Loucy (cell line): ENCODE results near the gene SAMD14.

Experiments
- H2AFZ ChIP-seq: fragments of 200-600 bp; sonication (generic); 2 replicates; pipeline ENCODE4 v1.6.0; 2016; ENCODE audit warnings: antibody characterized with exemption, mild to moderate bottlenecking, low read length, moderate library complexity
- H3F3A ChIP-seq: fragments of 200-600 bp; 2 replicates; pipeline ENCODE4 v1.6.0; 2016; ENCODE audit warnings: antibody characterized with exemption, low read depth, mild to moderate bottlenecking
- H3K27me3 ChIP-seq: fragments of 200-600 bp; sonication (generic); 2 replicates; pipeline ENCODE4 v1.6.1; 2014; ENCODE audit warnings: low read length, mild to moderate bottlenecking; ENCODE audit not compliant: insufficient read depth, poor library complexity, severe bottlenecking
- H3K36me3 ChIP-seq: fragments of 200-600 bp; sonication (generic); 2 replicates; pipeline ENCODE4 v1.6.1; 2016; ENCODE audit warnings: low read length; ENCODE audit not compliant: insufficient read depth
- H3K4me1 ChIP-seq: fragments of 200-600 bp; sonication (generic); 2 replicates; pipeline ENCODE4 v1.5.1; 2014; ENCODE audit warnings: low read length, mild to moderate bottlenecking; ENCODE audit not compliant: insufficient read depth, poor library complexity, severe bottlenecking
- H3K4me2 ChIP-seq: fragments of 200-600 bp; sonication (generic); 2 replicates; pipeline ENCODE4 v1.6.0; 2014; ENCODE audit warnings: antibody characterized with exemption, low read length, low read depth, mild to moderate bottlenecking; ENCODE audit not compliant: poor library complexity, severe bottlenecking
- H3K4me3 ChIP-seq: fragments of 200-600 bp; sonication (generic); 2 replicates; pipeline ENCODE4 v1.5.1; 2014; ENCODE audit warnings: low read length, mild to moderate bottlenecking, mixed read lengths; ENCODE audit not compliant: poor library complexity, severe bottlenecking
- H3K79me2 ChIP-seq: fragments of 200-600 bp; sonication (generic); 2 replicates; pipeline ENCODE4 v1.6.1; 2014; ENCODE audit warnings: low read length; ENCODE audit not compliant: insufficient read depth
- H3K9ac ChIP-seq: fragments of 200-600 bp; sonication (generic); 2 replicates; pipeline ENCODE4 v1.6.0; 2014; ENCODE audit warnings: mild to moderate bottlenecking, low read depth, low read length, moderate library complexity; ENCODE audit not compliant: poor library complexity, severe bottlenecking
- H3K9me2 ChIP-seq: fragments of 200-600 bp; sonication (generic); replicated peaks from 2 replicates; pipeline ENCODE4 v1.6.1; 2016; ENCODE audit warnings: low read depth, low read length, mixed read lengths
- H3K9me3 ChIP-seq: fragments of 200-600 bp; sonication (generic); 2 replicates; pipeline ENCODE4 v1.6.1; 2014; ENCODE audit warnings: mild to moderate bottlenecking, antibody characterized with exemption, low read length, low read depth; ENCODE audit not compliant: insufficient read depth
- H4K20me1 ChIP-seq: fragments of 200-600 bp; sonication (generic); 2 replicates; pipeline ENCODE4 v1.6.0; 2014; ENCODE audit warnings: antibody characterized with exemption, low read length, mild to moderate bottlenecking; ENCODE audit not compliant: insufficient read depth, poor library complexity, severe bottlenecking
- CTCF ChIP-seq: fragments of 200-600 bp; sonication (generic); conservative IDR thresholded peaks from 2 replicates; pipeline ENCODE4 v1.5.1; 2014; ENCODE audit warnings: mild to moderate bottlenecking, antibody characterized with exemption, low read length
- EZH2phosphoT487 ChIP-seq: fragments of 200-600 bp; IDR thresholded peaks from 2 replicates; pipeline ENCODE4 v1.6.1; 2018; ENCODE audit warnings: antibody characterized with exemption, mild to moderate bottlenecking, moderate library complexity, borderline replicate concordance

Gene SAMD14

GRCh38 chr17:50171371-50172071, 41.6 kb upstream of the SAMD14 start:
- no peaks in the 10 kb centered on the region for H3F3A ChIP-seq
- no peaks in the 10 kb centered on the region for H3K9me3 ChIP-seq
- no peaks in the 10 kb centered on the region for H3K4me1 ChIP-seq
- no peaks in the 10 kb centered on the region for H3K36me3 ChIP-seq
- no peaks in the 10 kb centered on the region for H4K20me1 ChIP-seq
- H3K4me3 ChIP-seq, result no peak overlapping the region
- no peaks in the 10 kb centered on the region for H3K27me3 ChIP-seq
- no peak overlapping the region for H3K9ac ChIP-seq
- TF ChIP-seq CTCF (no peak), EZH2phosphoT487 (no peak)
- no peaks in the 10 kb centered on the region for H3K9me2 ChIP-seq
- H3K79me2 ChIP-seq, result no peaks in the 10 kb centered on the region
- H3K4me2 ChIP-seq, result no peak overlapping the region
- H2AFZ ChIP-seq, result no peak overlapping the region

- Histone ChIP-seq H3K79me2 (no peaks in the 10 kb centered on the region), H4K20me1 (no peaks in the 10 kb centered on the region), H3K9me2 (no peaks in the 10 kb centered on the region), H3K27me3 (no peaks in the 10 kb centered on the region), H3K4me3 (no peak overlapping the region), H3K9me3 (no peaks in the 10 kb centered on the region), H3F3A (no peaks in the 10 kb centered on the region), H3K9ac (no peak overlapping the region), H3K36me3 (no peaks in the 10 kb centered on the region), H3K4me1 (no peaks in the 10 kb centered on the region), H2AFZ (no peak overlapping the region), H3K4me2 (no peak overlapping the region)
- TF ChIP-seq CTCF (no peak), EZH2phosphoT487 (no peak)
Measured at GRCh38 chr17:50170662-50171370, 40.9 kb upstream of the SAMD14 start.

DNA sequence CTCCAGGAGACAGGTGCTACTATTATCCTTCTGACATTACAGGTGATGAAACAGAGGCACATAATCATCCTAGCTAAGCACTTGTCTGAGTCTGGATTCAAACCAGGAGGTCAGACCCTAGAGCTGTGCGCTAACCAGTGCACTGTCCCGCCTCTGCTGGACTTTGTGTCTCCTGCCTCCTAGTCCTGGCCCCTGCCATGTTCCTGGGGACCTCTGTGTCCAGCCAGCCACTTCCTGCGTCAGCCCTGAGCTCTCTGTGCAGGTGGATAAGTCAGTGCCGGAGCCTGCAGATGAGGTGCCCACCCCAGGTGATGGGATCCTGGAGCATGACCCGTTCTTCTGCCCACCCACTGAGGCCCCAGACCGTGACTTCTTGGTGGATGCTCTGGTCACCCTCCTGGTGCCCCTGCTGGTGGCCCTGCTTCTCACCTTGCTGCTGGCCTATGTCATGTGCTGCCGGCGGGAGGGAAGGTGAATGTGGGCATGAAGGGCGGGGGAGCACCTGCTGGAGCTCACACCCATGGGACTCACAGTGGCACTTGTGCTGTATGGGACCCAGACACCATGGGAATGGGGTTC, 40.0 kb upstream of the SAMD14 start:
- Histone ChIP-seq H2AFZ (no peak overlapping the region), H3F3A (no peaks in the 10 kb centered on the region), H3K9ac (no peak overlapping the region), H3K9me3 (no peaks in the 10 kb centered on the region), H3K4me3 (no peak overlapping the region), H3K36me3 (no peaks in the 10 kb centered on the region), H3K4me1 (no peaks in the 10 kb centered on the region), H4K20me1 (no peaks in the 10 kb centered on the region), H3K79me2 (no peaks in the 10 kb centered on the region), H3K27me3 (no peaks in the 10 kb centered on the region), H3K9me2 (no peaks in the 10 kb centered on the region), H3K4me2 (no peak overlapping the region)
- TF ChIP-seq EZH2phosphoT487, result no peak
- no peak for TF ChIP-seq CTCF
